HepG2 (cell line): ENCODE measurements around the gene SYP. TPM values are rescaled to one million over a fixed set of nuclear protein-coding genes. Genes with fewer than 3 reads are reported as not detected.

Experiments used
- BCLAF1 ChIP-seq: fragments of 450-650 bp; IDR thresholded peaks from 2 replicates; pipeline ENCODE4 v1.6.1; 2017; ENCODE audit warnings: mild to moderate bottlenecking
- ELK4 ChIP-seq: sonication (generic); formaldehyde crosslinking; IDR thresholded peaks from 2 replicates; pipeline ENCODE4 v1.9.0; 2021; ENCODE audit warnings: missing genetic modification reagents, borderline replicate concordance
- FOXO1 ChIP-seq: sonication (generic); formaldehyde crosslinking; IDR thresholded peaks from 2 replicates; pipeline ENCODE4 v1.4.0; 2020; ENCODE audit warnings: missing genetic modification reagents
- KMT2B ChIP-seq: IDR thresholded peaks from 2 replicates; pipeline ENCODE4 v1.6.1; 2016; ENCODE audit warnings: missing genetic modification reagents, missing compliant biosample characterization
- MAX ChIP-seq: IDR thresholded peaks from 2 replicates; pipeline ENCODE4 v1.6.1; 2012; ENCODE audit warnings: inconsistent platforms
- NFYB ChIP-seq: sonication (generic); formaldehyde crosslinking; IDR thresholded peaks from 2 replicates; pipeline ENCODE4 v1.4.0; 2020; ENCODE audit warnings: missing genetic modification reagents
- REL ChIP-seq: sonication (generic); formaldehyde crosslinking; conservative IDR thresholded peaks from 2 replicates; pipeline ENCODE4 v1.8.0; 2022; ENCODE audit warnings: mild to moderate bottlenecking, missing genetic modification reagents, moderate library complexity
- RFX5 ChIP-seq: IDR thresholded peaks from 2 replicates; pipeline ENCODE4 v1.6.1; 2011; ENCODE audit warnings: low read depth, low read length, improper control_type of control experiment
- RXRA ChIP-seq: sonication (generic); formaldehyde crosslinking; IDR thresholded peaks from 2 replicates; pipeline ENCODE4 v1.5.1; 2020; ENCODE audit warnings: missing genetic modification reagents
- SP5 ChIP-seq: IDR thresholded peaks from 2 replicates; pipeline ENCODE4 v1.6.1; 2016; ENCODE audit warnings: low read depth, borderline replicate concordance
- ZBTB37 ChIP-seq: sonication (generic); formaldehyde crosslinking; IDR thresholded peaks from 2 replicates; pipeline ENCODE4 v1.4.0; 2020; ENCODE audit warnings: mild to moderate bottlenecking, missing genetic modification reagents
- ZBTB8A ChIP-seq: sonication (generic); formaldehyde crosslinking; IDR thresholded peaks from 2 replicates; pipeline ENCODE4 v1.4.0; 2020; ENCODE audit warnings: mild to moderate bottlenecking, low read depth, missing genetic modification reagents, borderline replicate concordance
- ZFP82 ChIP-seq: sonication (generic); formaldehyde crosslinking; IDR thresholded peaks from 2 replicates; pipeline ENCODE4 v1.5.1; 2020; ENCODE audit warnings: mild to moderate bottlenecking, missing genetic modification reagents, borderline replicate concordance
- ZKSCAN5 ChIP-seq: sonication (generic); formaldehyde crosslinking; IDR thresholded peaks from 2 replicates; pipeline ENCODE4 v1.5.1; 2020; ENCODE audit warnings: mild to moderate bottlenecking, missing genetic modification reagents
- ZNF180 ChIP-seq: sonication (generic); formaldehyde crosslinking; IDR thresholded peaks from 2 replicates; pipeline ENCODE4 v1.4.0; 2020; ENCODE audit warnings: low read depth, missing genetic modification reagents, borderline replicate concordance
- ZNF275 ChIP-seq: sonication (generic); formaldehyde crosslinking; IDR thresholded peaks from 2 replicates; pipeline ENCODE4 v1.8.0; 2022; ENCODE audit warnings: missing genetic modification reagents, mild to moderate bottlenecking, inconsistent platforms, borderline replicate concordance
- ZNF276 ChIP-seq: sonication (generic); formaldehyde crosslinking; IDR thresholded peaks from 2 replicates; pipeline ENCODE4 v1.4.0; 2020; ENCODE audit warnings: mild to moderate bottlenecking, low read depth, missing genetic modification reagents
- ZNF546 ChIP-seq: sonication (generic); formaldehyde crosslinking; conservative IDR thresholded peaks from 2 replicates; pipeline ENCODE4 v1.8.1; 2023; ENCODE audit warnings: mild to moderate bottlenecking, missing genetic modification reagents
- ZNF75D ChIP-seq: sonication (generic); formaldehyde crosslinking; IDR thresholded peaks from 2 replicates; pipeline ENCODE4 v1.8.1; 2023; ENCODE audit warnings: missing genetic modification reagents, mild to moderate bottlenecking, borderline replicate concordance
- ZSCAN29 ChIP-seq: sonication (generic); formaldehyde crosslinking; conservative IDR thresholded peaks from 2 replicates; pipeline ENCODE4 v1.4.0; 2020; ENCODE audit warnings: mild to moderate bottlenecking, missing genetic modification reagents
- polyA plus RNA-seq, 8 experiments: library from polyadenylated mRNA; depleted of rRNA in 3 of 8; stranded (reverse) in 7 of 8; unstranded in 1 of 8; fragments of >200 nt; fragmentation: Illumina TruSeq in 4 of 8; extraction: Trizol in 4 of 8; gene quantifications; 2 replicates each; pipeline versions ENCODE4 v1.2.1 to v1.2.3, GENCODE V29; 2011 to 2016; ENCODE audit warnings: low read depth in 4 of 8, missing spikeins in 1 of 8, mixed read lengths in 1 of 8; ENCODE audit not compliant: insufficient read depth in 1 of 8
- total RNA-seq, 5 experiments: library from RNA; depleted of rRNA; stranded (reverse); fragments of >200 nt; fragmentation: Illumina TruSeq; extraction: Trizol; gene quantifications; 2 replicates each; pipeline ENCODE4 v1.2.3, GENCODE V29; 2016; ENCODE audit warnings: low read depth in 1 of 5

SYP gene
- total and polyA plus RNA-seq, 2 of the 13 experiments (the other 11 are each of a cell fraction or from before 2014, with no cell fraction given): 2.0 to 2.5 TPM

- TF ChIP-seq ZBTB37: no peak
- TF ChIP-seq ELK4 (CRISPR knock-in tag): no peak
- TF ChIP-seq ZNF546 (CRISPR knock-in tag): peak; percentile 86; the same call in 1 of the 2 replicates
- TF ChIP-seq ZNF275 (CRISPR knock-in tag): peak; percentile 34; the same call in 1 of the 2 replicates
- TF ChIP-seq RXRA (CRISPR knock-in tag): peak; percentile 37; the same call in 1 of the 2 replicates
- no peak for TF ChIP-seq ZSCAN29
- TF ChIP-seq FOXO1 (CRISPR knock-in tag): peak; percentile 77
- TF ChIP-seq KMT2B: peak; percentile 65
- no peak for TF ChIP-seq ZBTB8A (CRISPR knock-in tag)
- TF ChIP-seq MAX: peak; percentile 87
- TF ChIP-seq RFX5: no peak
- no peak for TF ChIP-seq ZNF180 (CRISPR knock-in tag)
- peak; percentile 74; the same call in 1 of the 2 replicates for TF ChIP-seq ZNF276 (CRISPR knock-in tag)
- no peak for TF ChIP-seq ZNF75D (CRISPR knock-in tag)
- TF ChIP-seq BCLAF1: no peak
- TF ChIP-seq SP5 (CRISPR knock-in tag): peak; percentile 66
- no peak for TF ChIP-seq NFYB (CRISPR knock-in tag)
- no peak for TF ChIP-seq ZFP82 (CRISPR knock-in tag)
- no peak for TF ChIP-seq ZKSCAN5 (CRISPR knock-in tag)
- no peak for TF ChIP-seq REL (CRISPR knock-in tag)
These were observed at the start of gene SYP (continued) for GRCh38 chrX:49199906-49200771.
